Neural cell (in vitro differentiated cells): ENCODE data around the gene TEX14. TPM values are rescaled to one million over a fixed set of nuclear protein-coding genes. Genes with fewer than 3 reads are reported as not detected.
A peak's percentile ranks its signal among the peaks of the same experiment; 100 is the strongest.

Experiments used
- H2AFZ ChIP-seq: fragments of 200-600, 300-800 bp; sonication (generic), shearing (Covaris generic); 2 replicates; pipeline ENCODE4 v1.6.0; 2014; ENCODE audit warnings: low read depth, mild to moderate bottlenecking, antibody characterized with exemption, low read length, moderate library complexity
- H3F3A ChIP-seq: fragments of 200-600 bp; shearing (Covaris generic); 2 replicates; pipeline ENCODE4 v1.6.1; 2016; ENCODE audit warnings: mild to moderate bottlenecking, moderate library complexity, mixed read lengths, antibody characterized with exemption, low read length; ENCODE audit not compliant: insufficient read depth, poor library complexity, severe bottlenecking
- H3K27ac ChIP-seq: fragments of 200-600, 300-800 bp; sonication (generic), shearing (Covaris generic); 2 replicates; pipeline ENCODE4 v1.5.1; 2014; ENCODE audit warnings: mild to moderate bottlenecking, low read length, moderate library complexity
- H3K27me3 ChIP-seq: fragments of 300-800, 200-600 bp; sonication (generic), shearing (Covaris generic); 2 replicates; pipeline ENCODE4 v1.6.0; 2014; ENCODE audit warnings: mild to moderate bottlenecking, low read depth, low read length, moderate library complexity; ENCODE audit not compliant: insufficient read depth
- H3K36me3 ChIP-seq: fragments of 300-800, 200-600 bp; sonication (generic), shearing (Covaris generic); 2 replicates; pipeline ENCODE4 v1.5.1; 2014; ENCODE audit warnings: mild to moderate bottlenecking, antibody characterized with exemption, low read length, moderate library complexity; ENCODE audit not compliant: insufficient read depth
- H3K4me2 ChIP-seq: fragments of 300-800, 200-600 bp; sonication (generic), shearing (Covaris generic); 2 replicates; pipeline ENCODE4 v1.6.0; 2014; ENCODE audit warnings: mild to moderate bottlenecking, low read length
- H3K4me3 ChIP-seq: fragments of 300-800, 200-600 bp; sonication (generic), shearing (Covaris generic); 2 replicates; pipeline ENCODE4 v1.5.1; 2014; ENCODE audit warnings: mild to moderate bottlenecking, low read length, moderate library complexity
- H3K79me2 ChIP-seq: fragments of 200-600 bp; shearing (Covaris generic); replicated peaks from 2 replicates; pipeline ENCODE4 v1.6.0; 2014; ENCODE audit warnings: mild to moderate bottlenecking, low read length, moderate library complexity; ENCODE audit not compliant: insufficient read depth
- H3K9ac ChIP-seq: fragments of 300-800, 200-600 bp; sonication (generic), shearing (Covaris generic); 2 replicates; pipeline ENCODE4 v1.6.1; 2016; ENCODE audit warnings: mild to moderate bottlenecking, low read length, mixed read lengths
- H3K9me2 ChIP-seq: fragments of 200-600 bp; shearing (Covaris generic); 2 replicates; pipeline ENCODE4 v1.6.1; 2016; ENCODE audit warnings: mild to moderate bottlenecking, low read length, mixed read lengths; ENCODE audit not compliant: insufficient read depth
- H3K9me3 ChIP-seq: fragments of 200-600, 300-800 bp; sonication (generic), shearing (Covaris generic); 2 replicates; pipeline ENCODE4 v1.6.1; 2016; ENCODE audit warnings: mild to moderate bottlenecking, mixed run types, low read length, moderate library complexity, mixed read lengths
- H4K20me1 ChIP-seq: fragments of 200-600 bp; shearing (Covaris generic); 2 replicates; pipeline ENCODE4 v1.6.1; 2016; ENCODE audit warnings: mild to moderate bottlenecking, mixed run types; ENCODE audit not compliant: insufficient read depth
- CTCF ChIP-seq: fragments of 450-650 bp; IDR thresholded peaks from 2 replicates; pipeline ENCODE4 v1.5.1; 2014; ENCODE audit warnings: antibody characterized with exemption, mild to moderate bottlenecking, moderate library complexity; ENCODE audit not compliant: poor library complexity, severe bottlenecking
- EP300 ChIP-seq: fragments of 450-650 bp; conservative IDR thresholded peaks from 2 replicates; pipeline ENCODE4 v1.6.1; 2014; ENCODE audit warnings: antibody characterized with exemption, mild to moderate bottlenecking, moderate library complexity; ENCODE audit not compliant: poor library complexity, severe bottlenecking
- EZH2 ChIP-seq: fragments of 200-600, 300-800 bp; shearing (Covaris generic), sonication (generic); IDR thresholded peaks from 2 replicates; pipeline ENCODE4 v1.6.1; 2014; ENCODE audit warnings: antibody characterized with exemption, low read length, borderline replicate concordance, mild to moderate bottlenecking; ENCODE audit not compliant: insufficient read depth, poor library complexity, severe bottlenecking
- MXI1 ChIP-seq: fragments of 450-650 bp; conservative IDR thresholded peaks from 2 replicates; pipeline ENCODE4 v1.6.1; 2014; ENCODE audit warnings: antibody characterized with exemption, mild to moderate bottlenecking; ENCODE audit not compliant: poor library complexity, severe bottlenecking
- POLR2AphosphoS5 ChIP-seq: IDR thresholded peaks from 2 replicates; pipeline ENCODE4 v1.6.1; 2012
- RAD21 ChIP-seq: fragments of 450-650 bp; conservative IDR thresholded peaks from 2 replicates; pipeline ENCODE4 v1.6.1; 2014; ENCODE audit warnings: antibody characterized with exemption, mild to moderate bottlenecking, moderate library complexity
- REST ChIP-seq: IDR thresholded peaks from 2 replicates; pipeline ENCODE4 v1.6.1; 2012; ENCODE audit warnings: borderline replicate concordance
- SMC3 ChIP-seq: fragments of 450-650 bp; conservative IDR thresholded peaks from 2 replicates; pipeline ENCODE4 v1.6.1; 2014; ENCODE audit warnings: antibody characterized with exemption, mild to moderate bottlenecking, moderate library complexity; ENCODE audit not compliant: poor library complexity
- TAF1 ChIP-seq: IDR thresholded peaks from 2 replicates; pipeline ENCODE4 v1.6.1; 2012; ENCODE audit warnings: low read depth
- polyA plus RNA-seq: library from polyadenylated mRNA; depleted of rRNA; stranded (reverse); fragments of >200 nt; gene quantifications from 2 replicates; pipeline ENCODE4 v1.2.3, GENCODE V29; 2014

The TEX14 gene
- polyA plus RNA-seq, 1 donor from 2014 or later: 1.4 TPM

GRCh38 chr17:58517928-58518609, 173.8 kb downstream of the TEX14 start:
- H2AFZ ChIP-seq: peak overlapping the region; percentile 92
- no peaks in the 10 kb centered on the region for H3K36me3 ChIP-seq
- no peaks in the 10 kb centered on the region for H4K20me1 ChIP-seq
- H3K9me3 ChIP-seq: no peaks in the 10 kb centered on the region
- no peaks in the 10 kb centered on the region for H3F3A ChIP-seq
- H3K79me2 ChIP-seq: peaks cover 25% of the 10 kb centered on the region
- H3K9ac ChIP-seq: peak overlapping the region; percentile 95
- H3K4me2 ChIP-seq: peak overlapping the region; percentile 41
- H3K9me2 ChIP-seq: no peaks in the 10 kb centered on the region
- H3K4me3 ChIP-seq: peak overlapping the region; percentile 93
- H3K27ac ChIP-seq: peak overlapping the region; percentile 98
- no peaks in the 10 kb centered on the region for H3K27me3 ChIP-seq
- peak; percentile 76 for TF ChIP-seq REST
- TF ChIP-seq EZH2: no peak
- no peak for TF ChIP-seq CTCF
- peak; percentile 10 for TF ChIP-seq EP300
- no peak for TF ChIP-seq SMC3
- TF ChIP-seq MXI1: peak; percentile 51
- TF ChIP-seq TAF1: peak; percentile 87
- TF ChIP-seq POLR2AphosphoS5: peak; percentile 84

GRCh38 chr17:58517378-58517927, 174.4 kb downstream of the TEX14 start:
- Histone ChIP-seq H3K27me3 (no peaks in the 10 kb centered on the region), H3K36me3 (no peaks in the 10 kb centered on the region), H3K9me3 (no peaks in the 10 kb centered on the region), H3K9me2 (no peaks in the 10 kb centered on the region), H3F3A (no peaks in the 10 kb centered on the region), H3K27ac (peak overlapping the region; percentile 82), H3K79me2 (peaks cover 31% of the 10 kb centered on the region), H3K9ac (peak overlapping the region; percentile 89), H3K4me2 (peak overlapping the region; percentile 91), H3K4me3 (peak overlapping the region; percentile 93), H2AFZ (peak overlapping the region; percentile 54), H4K20me1 (no peaks in the 10 kb centered on the region)
- TF ChIP-seq EZH2 (no peak), MXI1 (peak; percentile 50), RAD21 (no peak), REST (no peak), EP300 (no peak), CTCF (no peak), SMC3 (no peak), TAF1 (no peak), POLR2AphosphoS5 (peak; percentile 84)
